ENCODE results near the gene WDR47. TPM values are rescaled to one million over a fixed set of nuclear protein-coding genes. Genes with fewer than 3 reads are reported as not detected.
A peak's percentile ranks its signal among the peaks of the same experiment; 100 is the strongest.

Gene WDR47
- total RNA-seq = 13.0 TPM

- no peaks in the 10 kb centered on the region for H3K27me3 ChIP-seq (ENCODE audit: control insufficient read depth in 3 of 3, insufficient read depth in 3 of 3, low read length in 3 of 3)
- H3K27ac ChIP-seq (ENCODE audit: low read depth, low read length) = peak within 1 kb of the TSS; percentile 81
- peaks cover 2 to 7% (median 5%) of the 10 kb centered on the region in 3 donors for H3K4me1 ChIP-seq (ENCODE audit: control insufficient read depth in 3 of 3, insufficient read depth in 3 of 3, low read length in 3 of 3)
- peak within 1 kb of the TSS; percentile 85 to 89 (median 86) for H3K9ac ChIP-seq (ENCODE audit: low read depth in 1 of 3, low read length in 3 of 3)
- H3K9me3 ChIP-seq (ENCODE audit: control insufficient read depth in 3 of 3, low read length in 3 of 3) = no peaks in the 10 kb centered on the region
- peak within 1 kb of the TSS; percentile 90 to 94 (median 91) for H3K4me3 ChIP-seq (ENCODE audit: low read length in 3 of 3)
- no peaks in the 10 kb centered on the region for H3K36me3 ChIP-seq (ENCODE audit: control insufficient read depth in 3 of 3, insufficient read depth in 3 of 3, low read length in 3 of 3)
Observed at GRCh38 chr1:109041621-109042468, at the start of gene WDR47. Gene WDR47 (minus strand): TSS chr1:109042102. CDS start chr1:109023512, 18,590 bp downstream.

- Histone ChIP-seq H3K27ac (ENCODE audit: low read depth, low read length) (peak overlapping the region; percentile 99), H3K4me3 (ENCODE audit: low read length in 3 of 3) (peak overlapping the region; percentile 90 to 93 (median 92)), H3K27me3 (ENCODE audit: control insufficient read depth in 3 of 3, insufficient read depth in 3 of 3, low read length in 3 of 3) (no peaks in the 10 kb centered on the region), H3K9ac (ENCODE audit: low read depth in 1 of 3, low read length in 3 of 3) (peak overlapping the region; percentile 84 to 96 (median 96)), H3K4me1 (ENCODE audit: control insufficient read depth in 3 of 3, insufficient read depth in 3 of 3, low read length in 3 of 3) (peaks cover 20 to 36% (median 25%) of the 10 kb centered on the region in 3 donors), H3K9me3 (ENCODE audit: control insufficient read depth in 3 of 3, low read length in 3 of 3) (no peaks in the 10 kb centered on the region), H3K36me3 (ENCODE audit: control insufficient read depth in 3 of 3, insufficient read depth in 3 of 3, low read length in 3 of 3) (peaks cover 6 to 8% (median 7%) of the 10 kb centered on the region in 3 donors)
Observed at GRCh38 chr1:109091078-109091838, 49.4 kb upstream of the WDR47 start.

GRCh38 chr1:109090196-109091077 is 48.5 kb upstream of the WDR47 start, which contains the start of gene TMEM167B:
Gene TMEM167B (plus strand): TSS chr1:109090764. CDS start chr1:109090873, 109 bp downstream.
- H3K9ac ChIP-seq (ENCODE audit: low read depth in 1 of 3, low read length in 3 of 3) = peak within 1 kb of the TSS; percentile 84 to 96 (median 96)
- H3K9me3 ChIP-seq (ENCODE audit: control insufficient read depth in 3 of 3, low read length in 3 of 3) = no peaks in the 10 kb centered on the region
- H3K4me1 ChIP-seq (ENCODE audit: control insufficient read depth in 3 of 3, insufficient read depth in 3 of 3, low read length in 3 of 3) = peaks cover 20 to 36% (median 22%) of the 10 kb centered on the region in 3 donors
- H3K27me3 ChIP-seq (ENCODE audit: control insufficient read depth in 3 of 3, insufficient read depth in 3 of 3, low read length in 3 of 3) = no peaks in the 10 kb centered on the region
- H3K27ac ChIP-seq (ENCODE audit: low read depth, low read length) = peak within 1 kb of the TSS; percentile 99
- peak within 1 kb of the TSS; percentile 90 to 93 (median 92) for H3K4me3 ChIP-seq (ENCODE audit: low read length in 3 of 3)
- peaks cover 6 to 8% (median 7%) of the 10 kb centered on the region in 3 donors for H3K36me3 ChIP-seq (ENCODE audit: control insufficient read depth in 3 of 3, insufficient read depth in 3 of 3, low read length in 3 of 3)

- Histone ChIP-seq H3K9me3 (ENCODE audit: control insufficient read depth in 3 of 3, low read length in 3 of 3) (no peaks in the 10 kb centered on the region), H3K27ac (ENCODE audit: low read depth, low read length) (peak overlapping the region; percentile 99), H3K27me3 (ENCODE audit: control insufficient read depth in 3 of 3, insufficient read depth in 3 of 3, low read length in 3 of 3) (no peaks in the 10 kb centered on the region), H3K4me3 (ENCODE audit: low read length in 3 of 3) (peak overlapping the region; percentile 90 to 93 (median 92)), H3K36me3 (ENCODE audit: control insufficient read depth in 3 of 3, insufficient read depth in 3 of 3, low read length in 3 of 3) (peaks cover 4 to 7% (median 4%) of the 10 kb centered on the region in 3 donors), H3K4me1 (ENCODE audit: control insufficient read depth in 3 of 3, insufficient read depth in 3 of 3, low read length in 3 of 3) (peaks cover 20 to 35% (median 22%) of the 10 kb centered on the region in 3 donors), H3K9ac (ENCODE audit: low read depth in 1 of 3, low read length in 3 of 3) (peak overlapping the region; percentile 84 to 96 (median 96))
Observed at GRCh38 chr1:109089242-109090015, 47.5 kb upstream of the WDR47 start.

GRCh38 chr1:109084563-109085517 is 42.9 kb upstream of the WDR47 start:
- no peaks in the 10 kb centered on the region for H3K9me3 ChIP-seq (ENCODE audit: control insufficient read depth in 3 of 3, low read length in 3 of 3)
- no peak overlapping the region for H3K4me3 ChIP-seq (ENCODE audit: low read length in 3 of 3)
- H3K36me3 ChIP-seq (ENCODE audit: control insufficient read depth in 3 of 3, insufficient read depth in 3 of 3, low read length in 3 of 3) = no peaks in the 10 kb centered on the region
- H3K27ac ChIP-seq (ENCODE audit: low read depth, low read length) = no peak overlapping the region
- no peak overlapping the region for H3K9ac ChIP-seq (ENCODE audit: low read depth in 1 of 3, low read length in 3 of 3)
- no peaks in the 10 kb centered on the region for H3K27me3 ChIP-seq (ENCODE audit: control insufficient read depth in 3 of 3, insufficient read depth in 3 of 3, low read length in 3 of 3)
- peaks cover under 1 to 10% (median 3%) of the 10 kb centered on the region in 3 donors for H3K4me1 ChIP-seq (ENCODE audit: control insufficient read depth in 3 of 3, insufficient read depth in 3 of 3, low read length in 3 of 3)

GRCh38 chr1:109083923-109084322 is 42.0 kb upstream of the WDR47 start:
- Histone ChIP-seq H3K4me3 (ENCODE audit: low read length in 3 of 3) (no peak overlapping the region), H3K36me3 (ENCODE audit: control insufficient read depth in 3 of 3, insufficient read depth in 3 of 3, low read length in 3 of 3) (no peaks in the 10 kb centered on the region)

GRCh38 chr1:109083501-109083900 is 41.6 kb upstream of the WDR47 start:
- H3K4me3 ChIP-seq (ENCODE audit: low read length in 3 of 3) = no peak overlapping the region
- H3K27me3 ChIP-seq (ENCODE audit: control insufficient read depth in 3 of 3, insufficient read depth in 3 of 3, low read length in 3 of 3) = no peaks in the 10 kb centered on the region
- no peaks in the 10 kb centered on the region for H3K4me1 ChIP-seq (ENCODE audit: control insufficient read depth in 3 of 3, insufficient read depth in 3 of 3, low read length in 3 of 3)
- H3K27ac ChIP-seq (ENCODE audit: low read depth, low read length) = no peak overlapping the region
- no peaks in the 10 kb centered on the region for H3K9me3 ChIP-seq (ENCODE audit: control insufficient read depth in 3 of 3, low read length in 3 of 3)
- H3K9ac ChIP-seq (ENCODE audit: low read depth in 1 of 3, low read length in 3 of 3) = no peak overlapping the region
- H3K36me3 ChIP-seq (ENCODE audit: control insufficient read depth in 3 of 3, insufficient read depth in 3 of 3, low read length in 3 of 3) = no peaks in the 10 kb centered on the region

More at GRCh38 chr1:109083923-109084322, 42.0 kb upstream of the WDR47 start:
- Histone ChIP-seq H3K9me3 (ENCODE audit: control insufficient read depth in 3 of 3, low read length in 3 of 3) (no peaks in the 10 kb centered on the region), H3K9ac (ENCODE audit: low read depth in 1 of 3, low read length in 3 of 3) (no peak overlapping the region), H3K27ac (ENCODE audit: low read depth, low read length) (no peak overlapping the region), H3K4me1 (ENCODE audit: control insufficient read depth in 3 of 3, insufficient read depth in 3 of 3, low read length in 3 of 3) (peaks cover 0 to under 1% (median under 1%) of the 10 kb centered on the region in 3 donors), H3K27me3 (ENCODE audit: control insufficient read depth in 3 of 3, insufficient read depth in 3 of 3, low read length in 3 of 3) (no peaks in the 10 kb centered on the region)

GRCh38 chr1:109080441-109081082 is 38.7 kb upstream of the WDR47 start:
- H3K9ac ChIP-seq (ENCODE audit: low read depth in 1 of 3, low read length in 3 of 3) = no peak overlapping the region

More at GRCh38 chr1:109080441-109081082, 38.7 kb upstream of the WDR47 start:
- Histone ChIP-seq H3K27me3 (ENCODE audit: control insufficient read depth in 3 of 3, insufficient read depth in 3 of 3, low read length in 3 of 3) (no peaks in the 10 kb centered on the region), H3K27ac (ENCODE audit: low read depth, low read length) (peak overlapping the region; percentile 51), H3K9me3 (ENCODE audit: control insufficient read depth in 3 of 3, low read length in 3 of 3) (no peaks in the 10 kb centered on the region), H3K4me3 (ENCODE audit: low read length in 3 of 3) (no peak overlapping the region), H3K36me3 (ENCODE audit: control insufficient read depth in 3 of 3, insufficient read depth in 3 of 3, low read length in 3 of 3) (no peaks in the 10 kb centered on the region), H3K4me1 (ENCODE audit: control insufficient read depth in 3 of 3, insufficient read depth in 3 of 3, low read length in 3 of 3) (peaks cover 0 to 2% (median 0%) of the 10 kb centered on the region in 3 donors)
